Dermis blood vessel endothelial cell (primary cell): ENCODE data around the gene GOLGA6A. TPM values are rescaled to one million over a fixed set of nuclear protein-coding genes. Genes with fewer than 3 reads are reported as not detected.
A peak's percentile ranks its signal among the peaks of the same experiment; 100 is the strongest.
"Not testable (repeated sequence)": the region's sequence is repeated elsewhere in the genome, so short reads cannot be mapped to it uniquely, and the experiment has no call there.

Source experiments
- DNase-seq: peaks from one replicate; pipeline ENCODE4 v3.0.0; 2010
- total RNA-seq: library from RNA; depleted of rRNA; stranded (reverse); fragments of >200 nt; gene quantifications from 2 replicates; pipeline ENCODE4 v1.2.3, GENCODE V29; 2014

Gene GOLGA6A
- total RNA-seq, 1 donor from 2014 or later: not detected

GRCh38 chr15:74099963-74100733 lies 17.8 kb upstream of the GOLGA6A start:
- peak; percentile 88 for DNase-seq

DNA sequence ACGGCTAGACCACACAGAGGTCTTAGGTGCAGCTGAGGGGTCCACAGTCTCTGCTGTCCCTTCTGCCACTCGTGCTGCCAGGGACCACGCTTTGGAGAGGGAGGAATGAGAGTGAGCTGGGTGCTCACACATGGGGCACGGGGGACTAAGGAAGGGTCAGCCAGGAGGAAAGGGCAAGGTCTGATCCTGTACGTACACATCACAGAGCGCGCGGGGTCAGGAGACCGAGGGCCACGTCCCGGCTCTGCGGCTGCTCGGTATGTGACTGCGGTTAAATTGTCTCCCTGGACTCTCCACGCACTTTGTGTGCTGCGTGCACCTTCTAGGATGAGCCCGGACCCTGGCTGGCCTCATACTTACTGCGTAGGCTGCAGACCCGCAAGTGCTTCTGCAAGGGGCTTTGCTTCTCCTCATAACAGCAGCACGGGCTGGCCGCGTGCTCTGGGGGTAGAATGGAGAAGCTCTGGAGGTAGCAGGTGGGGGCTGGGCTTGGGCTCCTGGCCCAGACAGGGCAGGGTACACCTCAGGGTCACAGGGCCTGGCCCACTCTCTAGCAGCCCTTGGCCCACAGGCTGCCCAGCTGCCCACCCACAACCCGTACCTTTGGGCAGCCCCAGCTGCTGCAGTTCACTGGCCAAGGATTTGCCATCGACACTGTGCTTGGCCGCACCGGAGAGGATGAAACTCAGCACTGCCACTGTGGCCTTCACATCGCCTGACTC lies 14.6 kb upstream of the GOLGA6A start:
- DNase-seq: not testable (repeated sequence)

DNA sequence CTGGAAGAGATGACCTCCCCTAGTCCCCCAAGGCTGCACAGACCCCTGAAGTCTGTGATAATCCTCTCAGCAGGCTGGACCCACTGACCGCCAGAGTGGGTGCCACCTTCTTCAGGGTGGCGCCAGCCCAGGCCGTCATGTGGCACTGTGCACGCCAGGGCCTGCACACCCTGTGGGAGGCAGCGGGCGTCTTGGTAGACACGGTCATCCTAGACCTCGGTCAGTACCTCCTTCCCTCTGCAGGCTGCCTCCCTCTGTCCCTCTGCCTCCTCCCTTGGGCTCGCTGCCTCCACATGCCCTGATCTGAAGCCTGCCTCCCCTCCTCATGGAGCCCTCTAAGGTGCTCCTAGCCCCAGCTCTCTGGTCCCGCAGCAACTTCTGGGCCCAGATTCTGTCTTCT lies 13.3 kb upstream of the GOLGA6A start:
- not testable (repeated sequence) for DNase-seq

- DNase-seq: not testable (repeated sequence)
These were observed 12.2 kb upstream of the GOLGA6A start for GRCh38 chr15:74094567-74094966.

DNA sequence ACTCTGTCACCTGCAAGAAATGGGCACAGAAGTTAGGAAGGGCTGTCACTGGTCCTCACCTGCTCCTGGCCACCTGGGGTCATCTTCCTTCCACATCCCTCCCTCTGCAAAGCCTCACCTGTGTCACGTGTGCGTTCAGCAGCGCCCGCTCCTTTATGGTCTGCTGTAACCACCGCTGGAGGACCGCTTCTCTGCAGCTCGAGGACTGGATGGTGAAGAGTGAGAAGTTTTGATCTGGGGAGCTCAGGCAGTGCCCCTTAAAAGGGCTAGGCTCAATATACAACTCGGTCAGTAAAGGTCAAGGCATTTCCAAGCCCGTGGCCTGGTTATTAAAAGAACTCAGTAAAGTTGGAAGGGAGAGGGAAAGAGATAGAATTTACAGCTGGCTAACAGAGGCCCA lies 6.6 kb downstream of the GOLGA6A start:
- DNase-seq: not testable (repeated sequence)

DNA sequence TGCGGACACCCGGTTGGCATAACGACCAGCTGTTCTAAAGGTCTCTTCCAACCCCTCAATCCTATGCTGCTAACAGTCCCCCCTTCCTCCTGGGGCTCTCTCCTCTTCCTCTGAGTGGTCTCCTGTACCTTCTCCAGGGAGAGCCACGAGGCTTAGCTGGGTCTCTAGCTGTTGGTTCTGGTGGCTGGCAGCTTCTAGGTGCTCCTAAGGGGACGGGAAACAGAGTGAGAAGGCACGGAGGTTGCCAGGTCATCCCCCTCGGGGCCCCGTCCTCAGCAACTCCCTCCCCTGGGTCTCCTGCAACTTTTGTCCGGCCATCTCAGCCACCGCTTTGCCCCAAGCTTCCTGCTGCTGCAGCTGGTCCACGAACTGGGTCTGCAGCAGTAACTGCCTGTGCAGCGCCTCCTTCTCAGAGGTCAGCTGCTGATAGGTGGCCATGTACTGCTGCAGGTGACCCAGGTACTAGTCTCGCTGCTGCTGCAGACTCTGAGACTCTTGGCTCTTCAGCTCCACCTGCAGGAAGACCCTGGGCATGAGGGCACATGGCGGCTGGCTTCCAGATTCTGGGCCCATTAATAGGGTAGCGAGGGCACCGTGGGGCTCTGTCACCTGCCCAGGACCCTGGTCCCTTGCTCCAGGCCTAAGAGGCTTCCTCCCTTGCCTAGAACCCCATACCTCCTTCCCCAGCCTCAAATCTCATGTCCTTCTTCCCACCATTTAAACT lies 9.6 kb downstream of the GOLGA6A start:
- not testable (repeated sequence) for DNase-seq

DNA sequence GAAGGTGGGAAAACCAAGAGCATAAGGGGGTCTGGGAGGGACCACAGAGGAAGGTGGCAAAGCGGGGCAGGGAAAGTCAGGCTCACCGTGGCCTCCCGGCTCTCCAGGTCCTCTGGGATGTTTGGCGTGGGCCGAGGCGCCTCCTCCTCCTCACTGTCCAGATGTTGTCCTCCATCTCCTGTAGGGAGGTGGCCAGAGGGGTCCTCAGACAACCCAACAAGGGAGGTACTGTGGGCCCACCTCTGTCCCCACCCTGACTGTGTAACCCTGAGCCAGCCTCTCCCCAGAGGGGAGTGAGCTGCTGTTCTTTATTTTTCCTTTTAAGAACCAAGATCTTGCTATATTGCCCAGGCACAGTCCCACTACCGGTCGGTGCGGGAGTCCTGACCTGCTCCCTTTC lies 10.2 kb downstream of the GOLGA6A start:
- DNase-seq: not testable (repeated sequence)

- DNase-seq: not testable (repeated sequence)
These were observed 10.7 kb downstream of the GOLGA6A start for GRCh38 chr15:74071645-74072044.

GRCh38 chr15:74065684-74066411 lies 16.5 kb downstream of the GOLGA6A start:
- not testable (repeated sequence) for DNase-seq

DNA sequence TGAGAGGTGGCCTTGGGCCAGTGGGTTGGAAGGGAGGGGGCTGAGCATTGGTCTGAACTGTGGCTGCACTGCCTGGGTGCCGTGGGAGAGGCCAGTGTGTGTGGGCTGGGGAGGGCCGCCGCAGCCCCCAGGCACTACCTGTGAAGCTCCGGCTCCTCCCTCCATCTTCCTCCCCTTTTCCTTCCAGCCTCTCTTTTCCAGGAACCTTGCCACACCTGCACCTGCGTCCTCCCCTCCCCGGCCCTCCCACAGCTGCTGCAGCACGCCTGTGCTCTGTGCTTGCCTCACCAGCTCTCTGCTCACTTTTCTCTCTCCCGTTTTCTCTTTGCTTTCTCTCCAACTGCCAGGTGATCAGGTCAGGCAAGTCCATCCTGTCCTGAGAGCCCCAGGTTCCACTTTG lies 17.5 kb downstream of the GOLGA6A start:
- not testable (repeated sequence) for DNase-seq

- not testable (repeated sequence) for DNase-seq
These were observed 18.2 kb downstream of the GOLGA6A start for GRCh38 chr15:74064183-74064582.

DNA sequence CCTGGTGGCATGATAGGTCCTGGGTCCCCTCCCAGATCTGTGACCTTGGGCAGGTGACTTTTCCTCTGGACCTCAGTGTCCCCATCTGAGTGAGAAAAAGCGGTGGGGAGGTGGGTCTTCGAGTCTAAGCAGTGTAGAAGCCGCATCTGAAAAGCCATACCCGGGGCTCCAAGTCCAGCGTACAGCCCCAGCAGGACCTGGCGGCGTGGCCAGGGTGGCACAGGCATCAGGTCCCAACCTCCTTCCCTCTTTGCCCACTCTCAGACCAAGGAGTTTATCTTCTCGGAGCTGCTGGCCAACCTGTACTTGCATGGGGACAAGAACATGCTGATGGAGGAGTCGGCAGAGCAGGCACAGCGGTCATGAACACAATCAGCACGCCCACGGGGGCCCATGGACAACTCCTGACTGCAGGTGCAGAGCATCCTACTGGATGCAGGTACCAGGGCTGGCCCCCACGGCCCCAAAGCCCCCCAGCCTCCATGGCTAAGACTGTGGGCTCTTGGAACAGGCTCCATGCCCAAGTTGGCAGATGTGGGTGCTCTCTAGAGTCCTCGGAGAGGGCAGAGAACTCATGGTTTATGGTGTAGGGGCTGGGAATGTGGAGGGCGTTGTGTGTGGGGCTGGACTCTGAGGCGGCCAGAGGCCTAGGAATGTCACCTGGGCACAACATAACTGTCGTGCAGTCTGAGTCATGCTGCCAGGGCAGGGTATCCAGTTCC lies 18.8 kb downstream of the GOLGA6A start:
- DNase-seq: not testable (repeated sequence)

DNA sequence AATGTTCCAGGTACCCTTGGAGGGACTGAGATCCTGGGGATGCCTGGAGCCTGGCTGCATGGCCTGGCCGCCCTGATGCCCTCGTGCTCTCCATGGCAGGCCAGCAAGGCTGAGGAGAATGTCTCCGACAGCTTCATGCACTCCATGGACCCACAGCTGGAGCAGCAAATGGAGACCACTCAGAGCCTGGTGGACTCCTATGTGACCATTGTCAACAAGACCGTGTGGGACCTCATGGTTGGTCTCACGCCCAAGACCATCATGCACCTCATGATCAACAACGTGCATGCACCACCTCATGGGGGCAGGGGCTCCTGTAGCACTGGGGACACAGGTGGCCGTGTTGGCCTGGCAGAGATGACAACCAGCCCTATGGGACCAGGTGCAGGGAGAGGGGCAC lies 19.7 kb downstream of the GOLGA6A start:
- no peak for DNase-seq

GRCh38 chr15:74062236-74062635 lies 20.1 kb downstream of the GOLGA6A start:
- DNase-seq: no peak

DNA sequence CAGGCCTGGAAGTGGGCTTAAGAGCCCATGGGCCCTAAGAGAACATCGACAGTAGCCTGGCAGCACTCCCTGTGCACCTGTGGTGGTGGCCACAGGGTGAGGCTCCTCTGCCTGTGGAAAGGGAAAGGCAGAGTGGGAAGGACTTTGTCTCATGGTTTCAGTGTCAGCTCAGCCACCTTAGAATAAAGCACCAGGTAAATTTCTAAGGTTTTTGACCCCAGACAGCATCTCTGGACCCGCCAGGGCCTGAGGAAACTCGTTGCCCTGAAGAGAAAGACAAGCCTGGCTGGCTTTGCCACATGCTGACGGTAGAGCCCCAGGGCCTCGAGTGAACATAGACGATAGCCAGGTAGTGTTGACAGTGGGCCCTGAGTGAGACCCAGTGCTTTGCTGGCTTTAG lies 22.1 kb downstream of the GOLGA6A start:
- no peak for DNase-seq

GRCh38 chr15:74059050-74059833 lies 23.1 kb downstream of the GOLGA6A start:
- not testable (repeated sequence) for DNase-seq

GRCh38 chr15:74056330-74056729 lies 26.0 kb downstream of the GOLGA6A start:
- DNase-seq: not testable (repeated sequence)

DNA sequence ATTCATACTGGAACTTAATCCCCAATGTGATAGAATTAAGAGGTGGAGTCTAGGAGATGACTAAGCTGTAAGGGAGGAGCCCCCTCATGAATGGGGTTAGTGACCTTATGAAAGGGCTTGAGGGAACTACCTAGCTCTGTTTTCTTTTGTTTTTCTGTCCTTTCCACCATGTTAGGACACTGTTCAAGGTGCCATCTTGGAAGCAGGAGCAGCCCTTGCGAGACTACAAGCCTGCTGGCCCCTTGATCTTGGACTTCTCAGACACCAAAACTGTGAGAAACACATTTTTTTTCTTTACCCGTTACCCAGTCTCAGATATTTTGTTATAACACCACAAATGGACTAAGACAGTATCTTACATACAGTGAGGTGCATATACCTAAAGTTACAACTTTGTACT lies 26.5 kb downstream of the GOLGA6A start:
- DNase-seq: no peak

DNA sequence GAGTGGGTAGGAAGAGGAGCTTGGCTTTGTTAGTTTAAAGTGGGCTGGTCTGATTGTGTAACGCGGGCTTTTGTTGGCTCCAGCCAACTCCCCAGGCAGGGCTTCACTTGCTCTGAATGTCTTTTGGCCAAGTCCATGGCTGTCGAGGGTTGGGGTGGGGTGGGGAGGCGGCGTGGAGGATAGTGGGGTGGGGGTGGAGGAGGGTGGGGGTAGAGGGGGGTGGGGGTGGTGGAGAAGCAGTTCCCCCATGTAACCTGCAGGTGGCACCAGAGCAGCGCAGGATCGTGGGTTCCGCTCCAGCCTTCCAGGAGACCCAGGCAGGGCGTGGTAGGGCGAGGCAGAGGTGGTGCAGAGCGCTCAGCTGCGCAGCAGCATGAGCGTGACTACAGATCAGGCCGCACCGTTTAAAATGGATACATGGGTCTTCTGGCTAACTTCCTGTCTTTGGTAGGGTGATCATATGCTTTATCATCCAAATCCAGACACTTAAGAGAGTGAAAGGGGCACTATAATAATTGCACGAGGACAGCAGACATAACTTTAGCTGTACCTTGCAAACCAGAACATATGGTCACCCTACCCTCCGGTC lies 28.3 kb downstream of the GOLGA6A start:
- peak; percentile 66 for DNase-seq

DNA sequence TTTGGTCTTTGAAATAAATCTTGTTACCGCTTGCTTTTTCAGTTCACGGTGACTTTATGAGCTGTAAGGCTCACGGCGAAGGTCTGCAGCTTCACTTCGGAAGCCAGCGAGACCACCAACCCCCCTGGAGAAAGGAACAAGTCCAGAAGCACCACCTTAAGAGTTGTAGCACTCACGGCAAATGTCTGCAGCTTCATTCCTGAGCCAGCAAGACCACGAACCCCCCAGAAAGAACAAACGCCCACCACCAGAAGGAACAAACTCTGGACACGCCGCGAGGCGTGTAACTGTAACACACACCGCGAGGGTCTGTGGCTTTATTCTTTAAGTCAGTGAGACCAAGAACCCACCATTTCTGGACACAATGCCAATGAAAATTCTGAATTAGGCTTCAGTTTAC lies 28.8 kb downstream of the GOLGA6A start:
- DNase-seq: no peak
